ENCODE measurements around the gene SPAG4.

DNA sequence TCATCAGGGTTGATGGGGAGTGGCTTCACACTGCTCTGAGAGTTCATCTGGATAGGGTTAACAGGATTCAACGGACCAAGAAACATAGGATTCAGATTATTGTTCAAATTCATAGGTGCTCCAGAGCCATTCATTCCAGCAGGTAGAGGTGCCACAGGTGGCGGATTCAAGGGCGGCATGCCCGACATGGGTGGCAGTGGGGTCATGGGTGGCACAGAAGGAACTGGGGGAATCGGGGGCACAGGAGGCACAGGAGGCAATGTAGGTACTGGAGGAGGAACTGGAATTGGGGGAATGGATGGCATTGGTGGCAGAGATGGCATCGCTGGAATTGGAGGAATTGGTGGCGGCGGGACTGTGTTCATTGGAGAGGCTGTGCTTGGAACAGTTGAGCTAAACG, 38.8 kb downstream of the SPAG4 start:
- TF ChIP-seq, protein P1, sequence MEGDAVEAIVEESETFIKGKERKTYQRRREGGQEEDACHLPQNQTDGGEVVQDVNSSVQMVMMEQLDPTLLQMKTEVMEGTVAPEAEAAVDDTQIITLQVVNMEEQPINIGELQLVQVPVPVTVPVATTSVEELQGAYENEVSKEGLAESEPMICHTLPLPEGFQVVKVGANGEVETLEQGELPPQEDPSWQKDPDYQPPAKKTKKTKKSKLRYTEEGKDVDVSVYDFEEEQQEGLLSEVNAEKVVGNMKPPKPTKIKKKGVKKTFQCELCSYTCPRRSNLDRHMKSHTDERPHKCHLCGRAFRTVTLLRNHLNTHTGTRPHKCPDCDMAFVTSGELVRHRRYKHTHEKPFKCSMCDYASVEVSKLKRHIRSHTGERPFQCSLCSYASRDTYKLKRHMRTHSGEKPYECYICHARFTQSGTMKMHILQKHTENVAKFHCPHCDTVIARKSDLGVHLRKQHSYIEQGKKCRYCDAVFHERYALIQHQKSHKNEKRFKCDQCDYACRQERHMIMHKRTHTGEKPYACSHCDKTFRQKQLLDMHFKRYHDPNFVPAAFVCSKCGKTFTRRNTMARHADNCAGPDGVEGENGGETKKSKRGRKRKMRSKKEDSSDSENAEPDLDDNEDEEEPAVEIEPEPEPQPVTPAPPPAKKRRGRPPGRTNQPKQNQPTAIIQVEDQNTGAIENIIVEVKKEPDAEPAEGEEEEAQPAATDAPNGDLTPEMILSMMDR (IDR thresholded peaks at IDR 0.05): no peak
- no peak for TF ChIP-seq ZFX (IDR thresholded peaks at IDR 0.05; ENCODE audit: borderline replicate concordance)
